HT1080 (cell line): ENCODE measurements around the gene B4GALT6. TPM values are rescaled to one million over a fixed set of nuclear protein-coding genes. Genes with fewer than 3 reads are reported as not detected.

Experiments
- DNase-seq: peaks from one replicate; pipeline ENCODE4 v3.0.0-alpha.2; 2015; ENCODE audit warnings: low read depth
- total RNA-seq: library from RNA; depleted of rRNA; stranded (reverse); fragments of >200 nt; shearing (Covaris generic); gene quantifications from 2 replicates; pipeline ENCODE4 v1.2.3, GENCODE V29; 2014

B4GALT6 gene
- total RNA-seq, 1 experiment from 2014 or later, result 29.3 TPM

DNA sequence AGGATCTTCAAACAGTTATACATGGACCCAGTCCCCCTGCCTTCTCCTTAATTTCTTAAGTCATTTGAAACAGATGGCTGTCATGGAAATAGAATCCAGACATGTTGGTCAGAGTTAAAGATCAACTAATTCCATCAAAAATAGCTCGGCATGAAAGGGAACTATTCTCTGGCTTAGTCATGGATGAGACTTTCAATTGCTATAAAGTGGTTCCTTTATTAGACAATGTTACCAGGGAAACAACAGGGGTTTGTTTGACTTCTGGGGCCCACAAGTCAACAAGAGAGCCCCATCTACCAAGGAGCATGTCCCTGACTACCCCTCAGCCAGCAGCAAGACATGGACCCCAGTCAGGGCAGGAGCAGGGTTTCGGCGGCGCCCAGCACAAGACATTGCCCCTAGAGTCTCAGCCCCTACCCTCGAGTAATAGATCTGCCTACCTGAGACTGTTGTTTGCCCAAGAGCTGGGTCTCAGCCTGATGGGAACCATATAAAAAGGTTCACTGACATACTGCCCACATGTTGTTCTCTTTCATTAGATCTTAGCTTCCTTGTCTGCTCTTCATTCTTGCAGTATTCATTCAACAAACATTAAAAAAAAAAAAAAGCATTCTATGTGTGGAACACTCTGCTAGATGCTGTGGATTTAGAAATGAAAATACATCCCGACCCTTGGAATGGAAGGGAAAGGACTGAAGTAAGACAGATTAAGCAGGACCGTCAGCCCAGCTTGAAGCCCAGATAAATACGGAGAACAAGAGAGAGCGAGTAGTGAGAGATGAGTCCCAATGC, 88.1 kb downstream of the B4GALT6 start:
- peak; percentile 31 for DNase-seq

DNA sequence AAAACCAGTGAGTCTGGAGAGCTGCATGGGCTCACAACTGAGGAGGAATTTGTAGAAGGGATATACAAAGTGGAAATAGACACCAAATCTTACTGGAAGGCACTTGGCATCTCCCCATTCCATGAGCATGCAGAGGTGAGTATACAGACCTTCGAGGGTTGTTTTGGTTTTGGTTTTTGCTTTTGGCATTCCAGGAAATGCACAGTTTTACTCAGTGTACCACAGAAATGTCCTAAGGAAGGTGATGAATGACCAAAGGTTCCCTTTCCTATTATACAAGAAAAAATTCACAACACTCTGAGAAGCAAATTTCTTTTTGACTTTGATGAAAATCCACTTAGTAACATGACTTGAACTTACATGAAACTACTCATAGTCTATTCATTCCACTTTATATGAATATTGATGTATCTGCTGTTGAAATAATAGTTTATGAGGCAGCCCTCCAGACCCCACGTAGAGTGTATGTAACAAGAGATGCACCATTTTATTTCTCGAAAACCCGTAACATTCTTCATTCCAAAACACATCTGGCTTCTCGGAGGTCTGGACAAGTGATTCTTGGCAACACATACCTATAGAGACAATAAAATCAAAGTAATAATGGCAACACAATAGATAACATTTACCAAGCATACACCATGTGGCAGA, 89.1 kb downstream of the B4GALT6 start:
- DNase-seq, result no peak

DNA sequence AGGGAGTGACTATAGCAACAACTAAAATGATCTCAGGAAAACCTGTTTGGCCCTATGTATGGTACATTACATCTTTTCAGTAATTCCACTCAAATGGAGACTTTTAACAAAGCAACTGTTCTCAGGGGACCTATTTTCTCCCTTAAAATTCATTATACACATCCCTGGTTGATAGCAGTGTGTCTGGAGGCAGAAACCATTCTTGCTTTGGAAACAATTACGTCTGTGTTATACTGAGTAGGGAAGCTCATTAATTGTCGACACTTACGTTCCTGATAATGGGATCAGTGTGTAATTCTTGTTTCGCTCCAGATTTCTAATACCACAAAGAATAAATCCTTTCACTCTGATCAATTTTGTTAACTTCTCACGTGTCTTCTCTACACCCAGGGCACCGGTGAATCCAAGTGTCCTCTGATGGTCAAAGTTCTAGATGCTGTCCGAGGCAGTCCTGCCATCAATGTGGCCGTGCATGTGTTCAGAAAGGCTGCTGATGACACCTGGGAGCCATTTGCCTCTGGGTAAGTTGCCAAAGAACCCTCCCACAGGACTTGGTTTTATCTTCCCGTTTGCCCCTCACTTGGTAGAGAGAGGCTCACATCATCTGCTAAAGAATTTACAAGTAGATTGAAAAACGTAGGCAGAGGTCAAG, 91.7 kb downstream of the B4GALT6 start:
- DNase-seq, result no peak

DNA sequence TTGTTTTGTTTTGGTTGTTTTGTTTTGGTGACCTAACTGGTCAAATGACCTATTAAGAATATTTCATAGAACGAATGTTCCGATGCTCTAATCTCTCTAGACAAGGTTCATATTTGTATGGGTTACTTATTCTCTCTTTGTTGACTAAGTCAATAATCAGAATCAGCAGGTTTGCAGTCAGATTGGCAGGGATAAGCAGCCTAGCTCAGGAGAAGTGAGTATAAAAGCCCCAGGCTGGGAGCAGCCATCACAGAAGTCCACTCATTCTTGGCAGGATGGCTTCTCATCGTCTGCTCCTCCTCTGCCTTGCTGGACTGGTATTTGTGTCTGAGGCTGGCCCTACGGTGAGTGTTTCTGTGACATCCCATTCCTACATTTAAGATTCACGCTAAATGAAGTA, 92.8 kb downstream of the B4GALT6 start, which contains the start of gene TTR:
TSS of gene TTR (plus strand) at position 250 of the 400 bp plus-strand sequence. CDS start at position 276, 26 bp downstream.
- DNase-seq, result no peak

DNA sequence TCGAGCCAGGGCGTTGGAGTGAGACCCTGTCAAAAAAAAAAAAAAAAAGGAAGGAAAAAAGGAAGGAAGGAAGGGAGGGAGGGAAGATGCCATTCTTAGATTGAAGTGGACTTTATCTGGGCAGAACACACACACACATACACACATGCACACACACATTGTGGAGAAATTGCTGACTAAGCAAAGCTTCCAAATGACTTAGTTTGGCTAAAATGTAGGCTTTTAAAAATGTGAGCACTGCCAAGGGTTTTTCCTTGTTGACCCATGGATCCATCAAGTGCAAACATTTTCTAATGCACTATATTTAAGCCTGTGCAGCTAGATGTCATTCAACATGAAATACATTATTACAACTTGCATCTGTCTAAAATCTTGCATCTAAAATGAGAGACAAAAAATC, 93.3 kb downstream of the B4GALT6 start:
- no peak for DNase-seq

DNA sequence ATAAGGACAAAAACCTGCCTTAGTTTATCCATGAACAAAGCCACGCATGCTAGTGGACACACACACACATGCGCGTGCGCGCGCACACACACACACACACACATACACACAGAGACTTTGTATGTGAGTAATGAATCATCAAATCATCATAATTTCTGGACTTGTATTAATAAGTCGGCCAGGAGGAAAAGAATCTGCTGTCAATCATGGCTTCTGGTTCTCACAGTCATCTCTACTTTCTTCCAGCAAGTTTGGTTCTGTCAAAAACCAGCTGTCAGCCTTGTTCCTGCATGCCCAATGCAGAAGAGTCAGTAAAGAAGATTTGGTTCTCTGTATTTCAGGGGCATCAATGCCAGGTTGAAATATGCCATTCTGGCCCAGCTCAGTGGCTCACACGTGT, 93.8 kb downstream of the B4GALT6 start:
- no peak for DNase-seq

DNA sequence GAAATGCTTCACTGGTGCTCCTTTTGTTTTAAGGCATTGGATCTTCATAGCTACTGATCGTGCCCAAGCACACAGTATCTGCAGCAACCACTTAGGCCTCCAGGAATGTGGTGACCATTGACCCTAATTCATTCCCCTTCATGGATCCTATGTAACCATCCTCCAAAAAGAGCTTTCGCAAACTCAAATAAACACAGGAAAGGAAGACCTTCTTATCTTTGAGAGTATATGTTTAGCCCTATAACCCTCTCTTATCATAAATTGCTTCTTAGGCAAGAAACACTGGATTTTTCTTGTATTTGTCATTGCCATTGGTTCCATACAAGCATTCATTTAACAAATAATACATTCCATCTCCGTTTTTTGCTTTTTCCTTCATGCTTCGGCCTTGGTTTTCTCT, 96.9 kb downstream of the B4GALT6 start:
- no peak for DNase-seq

DNA sequence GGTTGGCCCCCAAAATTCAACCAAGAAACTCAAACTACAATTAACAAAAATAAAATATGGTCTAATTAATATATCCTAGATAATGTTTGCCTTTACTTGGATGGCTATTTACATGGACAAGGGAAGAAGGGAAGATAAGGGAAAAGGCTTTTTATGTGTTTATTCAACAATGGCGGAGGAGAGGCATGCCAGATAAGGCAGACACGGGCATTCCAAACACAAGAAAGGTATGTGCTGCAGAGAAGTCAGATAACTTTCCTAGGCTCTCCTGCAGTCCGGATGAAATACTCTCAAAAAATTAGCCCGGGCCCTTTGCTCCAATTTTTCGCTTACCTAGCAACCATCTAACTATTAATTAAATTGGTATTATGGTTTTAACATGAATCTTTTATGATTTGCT, 97.8 kb downstream of the B4GALT6 start:
- DNase-seq, result no peak

DNA sequence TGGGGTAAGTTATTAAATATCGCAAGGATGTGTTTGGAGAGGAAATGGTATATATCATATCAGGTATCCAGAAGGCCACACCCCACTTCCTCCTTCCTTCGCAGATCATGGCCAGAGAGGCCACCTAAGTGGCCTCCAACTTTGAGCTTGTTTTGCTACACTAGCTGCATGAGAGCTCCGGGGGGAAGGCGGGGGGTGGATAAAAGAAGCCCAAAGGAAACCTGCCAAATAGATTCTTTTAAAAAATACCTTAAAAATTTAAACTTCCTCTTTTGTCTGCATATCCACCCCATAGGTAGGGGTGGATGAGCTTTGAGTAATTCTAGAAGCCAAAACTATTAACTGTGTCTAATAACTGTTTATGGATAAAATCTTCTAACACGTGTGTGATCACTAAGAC, 98.4 kb downstream of the B4GALT6 start:
- DNase-seq, result no peak

DNA sequence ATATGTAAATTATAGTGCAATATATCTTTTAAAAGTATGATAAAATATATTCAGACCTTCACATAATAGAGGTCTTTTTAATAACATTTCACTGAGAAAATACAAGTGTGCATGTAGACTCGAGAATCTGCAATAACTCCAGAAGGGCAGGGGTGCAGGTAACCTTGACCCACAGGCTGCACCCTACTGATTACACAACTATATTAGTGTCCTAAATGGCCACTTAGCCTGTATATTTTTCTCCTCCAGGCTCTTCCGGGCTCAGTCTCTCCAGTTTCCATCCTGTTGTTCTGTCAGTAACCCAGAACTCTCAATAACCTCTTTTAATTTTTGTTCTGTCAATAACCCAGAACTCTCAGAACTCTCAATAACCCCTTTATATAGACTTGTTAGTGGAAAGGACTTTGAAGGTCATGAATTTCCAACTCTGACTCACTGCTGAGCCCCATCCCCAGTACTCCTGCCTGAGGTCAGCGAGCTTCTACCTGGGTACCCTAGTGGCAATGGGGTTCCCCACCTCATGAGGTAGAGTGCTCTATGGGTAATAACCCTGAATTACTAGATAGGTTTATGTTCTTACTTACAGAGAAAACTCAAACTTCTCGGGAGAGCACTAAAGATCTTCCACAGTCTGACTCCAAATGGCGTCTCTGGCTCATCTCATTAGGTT, 101.1 kb downstream of the B4GALT6 start:
- no peak for DNase-seq

DNA sequence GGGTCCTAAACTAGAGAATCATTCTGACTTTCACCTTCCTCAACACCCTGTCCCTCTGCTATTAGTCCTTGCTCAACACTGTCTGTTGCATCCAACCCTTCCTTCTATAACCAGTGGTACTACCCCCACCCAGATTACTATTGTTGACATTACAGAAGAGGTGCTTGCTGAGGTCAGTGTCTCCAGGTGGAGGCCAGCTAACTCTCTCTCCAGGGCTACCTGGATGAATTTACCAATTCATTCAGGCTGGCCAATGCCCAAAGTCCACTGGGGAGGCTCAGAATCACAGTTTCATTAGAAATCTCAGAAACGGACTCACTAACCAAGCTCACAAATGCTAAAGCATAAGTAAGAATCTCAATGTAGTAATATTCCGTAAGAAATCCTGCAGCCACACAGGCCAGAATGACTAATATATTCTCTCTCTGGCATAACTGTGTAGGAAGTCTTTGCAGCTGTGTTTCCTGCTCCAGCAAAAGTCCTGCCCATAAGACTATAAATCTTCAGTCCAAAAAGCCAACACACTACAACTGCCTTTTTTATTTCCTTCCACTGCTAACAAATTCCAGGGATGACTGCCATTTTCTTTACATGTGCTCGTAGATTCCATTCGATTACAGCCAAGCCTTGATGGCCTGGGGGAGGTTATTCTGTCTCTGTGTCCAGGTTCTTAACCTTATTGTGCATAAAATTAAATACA, 102.7 kb downstream of the B4GALT6 start:
- DNase-seq, result peak; percentile 67

DNA sequence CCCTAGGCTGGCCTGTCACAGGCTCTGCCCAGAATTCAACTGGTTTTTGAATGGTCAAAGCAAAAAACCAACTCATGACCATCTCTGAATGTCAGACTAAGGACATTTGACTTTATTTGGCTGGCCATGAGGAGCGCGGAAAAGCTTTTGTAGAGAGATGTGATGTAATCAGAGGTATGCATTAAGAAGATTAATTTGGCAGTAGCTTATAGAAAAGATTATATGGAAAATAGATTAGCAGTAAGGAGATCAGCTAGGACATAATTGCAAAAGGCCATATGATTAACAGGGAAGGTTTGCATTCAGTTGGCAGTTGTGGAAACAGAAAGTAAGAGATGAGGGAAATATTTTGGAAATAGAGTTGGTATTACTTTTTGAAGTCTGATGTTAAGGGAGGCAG, 105.0 kb downstream of the B4GALT6 start:
- DNase-seq, result no peak

DNA sequence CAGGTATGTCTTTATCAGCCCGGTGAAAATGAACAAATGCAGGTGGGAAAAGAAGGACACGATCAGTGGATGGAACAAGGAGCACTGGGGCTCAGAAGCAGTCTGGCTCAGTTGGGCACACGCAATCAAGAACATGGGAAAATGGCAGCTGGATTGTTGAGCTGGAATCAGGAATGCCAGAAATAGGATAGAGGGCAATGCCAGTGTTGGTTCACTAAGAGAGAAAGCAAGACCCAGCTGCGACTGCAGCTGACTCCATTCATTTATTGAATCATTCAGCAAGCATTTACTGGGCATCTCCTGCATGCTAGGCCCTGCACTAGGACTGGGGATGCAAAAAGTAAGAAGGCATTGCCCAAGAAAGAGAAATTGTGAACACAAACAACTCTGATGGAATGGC, 106.3 kb downstream of the B4GALT6 start:
- DNase-seq, result no peak

DNA sequence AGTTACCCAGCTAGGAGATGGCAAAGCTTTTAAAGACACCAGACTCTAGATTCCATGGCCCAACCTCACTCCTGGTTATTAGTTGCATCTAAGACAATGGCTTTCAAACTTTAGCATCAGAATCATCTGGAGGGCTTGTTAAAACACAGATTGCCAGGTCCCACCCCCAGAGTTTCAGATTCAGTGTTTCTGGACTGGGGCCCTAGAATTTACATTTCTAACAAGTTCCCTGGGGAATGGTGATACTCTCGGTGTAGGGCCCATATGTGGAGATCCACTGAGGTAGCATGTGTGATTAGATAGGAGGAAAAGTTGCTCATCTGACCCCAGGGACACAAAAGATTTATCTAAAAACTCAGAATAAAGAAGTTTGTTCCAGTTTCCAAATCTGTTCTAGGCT, 107.2 kb downstream of the B4GALT6 start:
- DNase-seq, result no peak

DNA sequence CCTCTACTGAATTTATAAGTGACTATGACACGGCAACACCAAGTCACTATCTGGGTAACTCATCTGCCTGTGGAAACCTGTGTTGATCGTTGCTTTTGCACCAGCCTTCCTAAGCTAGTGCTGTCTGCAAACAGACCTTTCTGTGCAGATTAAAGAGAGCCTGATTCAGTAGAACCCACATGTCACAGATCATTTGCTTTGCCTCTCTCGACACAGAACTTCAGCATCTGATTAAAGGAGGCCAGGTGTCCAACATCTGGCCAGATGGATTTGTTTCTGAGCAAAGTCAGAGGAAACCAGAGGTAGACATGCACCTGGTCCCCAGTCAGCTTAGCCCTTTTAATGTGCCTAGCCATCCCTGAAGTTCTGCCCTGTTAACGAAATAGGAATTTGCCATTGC, 107.7 kb downstream of the B4GALT6 start:
- DNase-seq, result no peak

DNA sequence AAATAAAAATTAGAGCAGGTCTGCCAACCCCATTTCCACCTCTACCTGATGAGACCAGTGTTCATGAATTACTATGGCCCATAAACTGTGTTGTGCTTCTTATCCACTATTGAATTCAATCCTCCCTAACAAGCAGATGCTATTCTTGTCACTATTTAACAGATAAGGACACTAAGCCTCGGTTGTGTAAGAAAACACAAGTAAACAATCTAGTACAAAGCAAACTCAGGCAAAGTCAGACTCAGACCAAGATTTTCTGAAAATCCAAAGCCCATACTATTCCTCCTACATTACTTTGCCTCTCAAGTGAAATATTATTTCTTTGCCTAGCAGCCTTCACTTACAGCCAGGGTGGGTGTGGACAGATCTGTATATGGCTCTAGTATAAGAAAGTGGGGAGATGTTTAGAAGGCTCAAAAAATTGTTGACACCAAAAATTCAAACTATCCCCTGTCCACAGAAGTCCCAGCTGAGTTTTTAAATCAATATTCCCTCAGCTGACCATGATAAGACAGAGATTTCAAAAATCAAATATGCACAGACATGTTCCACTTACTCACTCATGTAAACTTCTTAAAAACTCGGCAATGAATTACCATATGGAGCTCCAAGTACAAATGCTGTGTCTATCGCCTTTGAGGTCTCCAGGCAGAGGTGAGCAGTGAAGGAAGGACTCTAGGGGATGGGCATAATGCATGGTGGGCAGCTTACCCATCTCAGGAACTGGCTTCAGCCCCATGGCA, 108.7 kb downstream of the B4GALT6 start:
- DNase-seq, result no peak

DNA sequence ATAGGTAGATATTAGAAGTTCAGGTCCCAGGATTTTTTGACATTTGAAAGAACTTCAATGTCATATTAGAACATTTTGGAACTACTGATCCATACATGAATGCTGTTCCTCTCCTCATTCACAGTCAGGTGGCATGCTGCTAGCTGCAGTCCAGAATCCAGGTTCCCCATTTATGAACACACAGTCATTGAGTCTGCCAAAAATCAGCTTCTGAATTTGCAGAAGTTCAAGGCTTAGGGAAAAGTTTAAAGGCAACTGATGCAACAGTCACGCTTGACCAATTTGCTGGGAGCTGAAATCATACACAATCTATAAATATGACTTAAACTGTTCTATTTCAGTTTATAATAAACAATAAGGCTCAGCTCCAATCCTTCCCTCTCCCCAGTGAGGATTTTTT, 110.0 kb downstream of the B4GALT6 start:
- DNase-seq, result no peak
